Stimulated activated naive CD4-positive, alpha-beta T cell (primary cell): ENCODE measurements around the gene PLIN5.

Experiments
- DNase-seq, 6 experiments: peaks; one replicate each; lab custom pipeline; 2025; lab: John Stamatoyannopoulos, UW

PLIN5 gene

DNA sequence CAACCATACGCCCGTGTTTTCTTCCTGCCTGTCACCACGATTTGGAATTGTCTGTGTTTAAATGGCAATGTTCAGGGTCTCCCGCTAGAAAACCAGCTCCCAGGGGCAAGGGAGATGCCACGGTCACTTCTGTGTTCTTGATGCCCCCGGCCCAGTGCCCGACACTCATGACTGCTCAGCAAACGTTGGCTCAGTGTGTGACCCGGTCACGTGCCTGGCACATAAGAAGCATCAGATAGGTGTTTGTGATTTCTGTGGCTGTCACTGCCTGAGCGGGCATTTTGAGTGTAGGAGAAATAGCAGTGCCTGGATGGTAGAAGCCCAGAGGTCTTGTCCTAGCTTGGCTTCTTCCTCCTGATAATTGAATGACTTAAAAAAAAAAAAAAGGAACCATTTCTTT is 47.5 kb downstream of the PLIN5 start:
- no peak for DNase-seq

DNA sequence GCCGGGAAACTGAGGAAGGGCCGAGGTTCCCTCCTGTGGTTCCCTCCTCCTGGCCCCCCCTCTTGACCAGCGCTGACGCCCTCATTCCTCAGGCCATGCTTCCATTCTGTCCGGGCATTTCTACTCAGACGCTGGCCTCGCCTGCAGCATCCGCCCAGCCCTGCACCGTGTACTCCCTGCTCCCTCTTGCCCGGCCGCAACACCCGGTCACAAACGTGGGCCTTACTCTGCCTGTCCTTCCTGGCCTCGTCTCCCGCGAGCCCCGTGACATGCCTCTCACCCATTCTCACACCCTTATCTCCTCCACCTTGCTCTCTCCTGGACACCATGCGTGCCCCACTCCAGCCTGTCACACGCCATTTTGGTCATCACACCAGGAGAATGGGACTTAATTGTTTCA is 51.6 kb downstream of the PLIN5 start:
- no peak for DNase-seq

DNA sequence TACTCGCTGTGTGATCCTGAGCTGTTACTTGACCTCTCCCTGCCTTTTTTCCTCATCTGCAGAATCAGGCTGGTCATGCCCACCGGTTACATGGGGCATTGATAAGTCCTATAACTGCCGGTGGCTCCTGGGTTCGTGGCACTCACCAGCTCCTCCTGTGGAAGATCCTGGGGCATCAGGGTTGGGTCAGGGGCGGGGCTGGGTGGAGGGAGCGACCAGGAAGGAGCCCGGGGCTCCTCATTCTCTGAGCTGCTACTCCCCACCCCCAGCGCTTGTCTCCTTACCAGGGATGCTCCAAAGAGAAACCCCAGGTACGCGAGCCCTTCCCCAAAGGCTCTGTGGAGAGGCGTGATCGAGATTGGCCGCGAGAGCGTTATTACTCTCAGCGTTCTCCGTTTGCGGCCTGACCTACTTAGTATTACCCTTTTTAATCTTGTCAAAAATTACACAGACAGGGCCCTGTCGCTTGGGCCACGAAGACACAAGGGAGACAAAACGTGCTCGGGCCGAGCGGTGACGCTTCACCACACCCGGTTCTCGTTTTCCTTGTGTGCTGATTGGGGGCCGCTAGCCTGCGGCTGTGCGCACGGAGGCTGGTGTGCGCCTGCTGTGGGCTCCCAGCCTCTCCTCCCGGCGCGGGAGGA is 52.2 kb downstream of the PLIN5 start:
- no peak for DNase-seq

DNA sequence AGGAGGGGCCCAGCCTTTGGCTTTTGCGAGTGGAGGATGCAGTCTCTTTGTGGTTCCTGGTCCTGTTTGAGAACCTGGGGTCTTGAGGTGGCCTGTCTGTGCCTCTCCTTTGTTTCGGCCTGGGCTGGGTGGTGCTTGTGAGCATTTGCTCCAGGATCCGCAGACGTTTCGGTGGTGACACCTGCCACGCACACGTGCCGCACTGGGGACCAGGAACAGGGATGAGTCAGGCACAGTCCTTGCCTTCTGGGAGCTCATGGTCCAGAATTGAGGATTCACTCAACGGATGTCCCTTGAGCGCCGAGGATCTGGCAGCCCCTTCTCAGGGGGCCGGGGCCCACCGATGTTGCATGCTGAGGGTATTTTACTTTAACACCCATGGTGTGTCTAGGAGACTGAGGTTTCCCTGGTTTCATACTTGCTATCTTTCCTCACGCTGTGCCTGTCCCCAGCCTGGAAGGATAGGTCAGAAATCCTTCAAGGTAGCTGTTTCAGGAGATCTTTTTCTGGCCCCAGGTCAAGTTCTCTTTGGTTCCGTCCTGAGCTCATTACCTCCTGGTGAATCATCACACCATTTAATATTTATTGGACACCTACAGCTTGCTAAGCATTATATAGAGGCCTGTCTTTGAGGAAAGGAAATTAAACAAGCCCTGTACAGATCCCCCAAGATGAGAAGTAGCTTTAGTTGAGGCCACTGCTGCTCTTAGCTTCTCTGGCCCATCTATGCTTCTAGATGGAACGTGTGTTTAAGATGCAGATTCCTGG is 57.8 kb downstream of the PLIN5 start:
- DNase-seq: no peak

DNA sequence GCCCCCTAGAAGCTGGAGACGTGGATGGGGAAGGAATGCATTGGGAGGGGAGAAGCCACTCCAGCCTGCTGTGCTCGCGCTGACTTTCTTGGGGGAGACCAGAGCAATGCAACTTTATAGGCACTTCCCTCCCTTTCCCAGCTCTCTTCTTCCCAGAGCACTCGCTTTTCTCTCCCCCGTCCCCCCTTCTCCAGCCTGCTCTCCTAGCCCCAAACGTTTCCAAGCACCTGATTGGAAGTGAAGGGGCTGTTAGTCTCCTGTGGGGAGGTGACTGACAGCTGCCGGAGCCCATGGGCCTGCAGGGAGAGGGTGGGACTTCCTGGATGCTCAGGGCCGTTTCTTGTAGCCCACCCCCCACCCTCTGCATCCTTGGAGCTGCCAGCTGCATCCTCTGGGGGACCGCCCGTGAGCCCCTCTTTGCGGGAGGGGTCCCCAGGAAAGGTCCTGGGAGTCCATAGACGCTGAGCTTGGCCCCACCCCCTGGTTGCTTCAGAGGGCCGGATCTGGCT is 60.5 kb downstream of the PLIN5 start:
- no peak for DNase-seq

DNA sequence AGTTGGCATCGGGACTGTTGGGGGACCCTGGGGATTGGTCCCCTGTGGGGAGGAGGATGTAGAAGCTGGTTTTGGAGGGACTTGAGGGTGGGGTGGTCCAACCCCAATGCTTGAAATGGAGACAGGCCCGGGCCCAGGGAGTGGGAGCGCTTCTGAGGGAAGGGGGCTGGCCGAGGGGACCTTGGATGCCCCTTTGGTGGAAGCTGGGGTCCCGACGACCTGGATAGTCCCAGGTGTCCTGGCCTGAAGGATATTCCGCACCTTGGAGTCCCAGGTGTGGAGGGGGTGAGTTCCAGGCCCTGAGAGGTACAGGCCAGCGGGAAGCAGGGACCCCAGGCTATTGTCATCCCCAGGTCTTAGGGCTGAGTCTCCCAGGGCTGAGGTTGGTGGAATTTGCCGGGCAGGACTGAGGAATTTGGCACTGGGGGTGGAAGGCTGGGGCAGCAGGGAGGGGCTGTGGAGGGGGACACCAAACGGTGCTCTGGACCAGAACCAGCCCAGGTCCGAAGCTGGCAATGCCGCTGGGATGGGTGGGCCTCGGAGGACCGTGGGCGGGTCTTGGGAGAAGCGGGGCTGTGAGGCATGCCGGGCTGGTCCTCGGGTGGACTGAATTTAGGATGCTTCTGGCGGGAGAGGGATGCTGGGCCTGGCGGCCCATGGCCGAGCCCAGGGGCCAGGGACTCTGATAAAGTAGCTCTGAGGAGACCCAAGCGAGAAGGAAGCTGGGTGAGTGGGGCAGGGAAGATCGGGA is 61.1 kb downstream of the PLIN5 start:
- no peak for DNase-seq

DNA sequence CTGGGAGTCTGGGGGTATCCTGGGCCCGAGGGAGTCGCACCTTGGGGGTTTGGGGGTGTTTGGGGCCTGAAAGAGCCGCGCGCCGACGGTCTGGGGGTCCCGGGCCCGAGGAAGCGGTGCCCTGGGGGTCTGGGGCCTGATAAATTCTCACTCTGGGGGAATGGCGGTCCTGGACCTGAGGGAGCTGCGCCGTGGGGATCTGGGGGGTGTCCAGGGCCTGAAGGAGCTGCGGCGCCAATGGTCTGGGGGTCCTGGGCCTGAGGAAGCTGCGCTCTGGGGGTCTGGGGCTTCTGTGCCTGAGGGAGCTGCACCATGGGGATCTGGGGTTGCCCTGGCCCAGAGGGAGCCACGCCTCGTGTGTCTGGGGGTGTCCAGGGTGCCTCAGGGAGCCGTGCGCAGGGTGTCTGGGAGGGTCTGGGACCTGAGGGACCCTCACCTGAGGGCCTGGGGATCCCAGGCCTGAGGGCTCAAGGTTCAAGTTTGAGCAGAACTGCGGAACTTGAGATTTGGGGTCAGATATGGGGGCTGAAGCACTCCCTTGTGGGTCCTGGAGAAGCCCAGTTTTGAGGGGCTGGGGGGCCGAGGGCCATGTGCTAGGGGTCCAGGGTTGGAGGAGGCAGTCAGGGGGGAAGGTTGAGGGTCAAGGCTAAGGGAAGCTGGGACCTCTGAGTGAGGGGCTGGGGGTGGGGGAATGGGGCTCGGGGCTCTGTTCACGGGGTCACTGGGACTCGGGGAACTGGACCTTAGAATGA is 61.8 kb downstream of the PLIN5 start:
- no peak for DNase-seq
